Measurements from ENCODE around the gene NUDT2. TPM values are rescaled to one million over a fixed set of nuclear protein-coding genes. Genes with fewer than 3 reads are reported as not detected.

Gene NUDT2
- total RNA-seq, 4 donors from 2014 or later = 13.8 to 20.0 (median 14.7) TPM; not detected in 1

GRCh38 chr9:34382054-34382453, 52.7 kb downstream of the NUDT2 start:
- H3K27ac ChIP-seq = peak overlapping the region in 2 of 4 donors; percentile 81 to 85
- TF ChIP-seq CTCF (IDR thresholded peaks at IDR 0.05) (no peak), POLR2A (IDR thresholded peaks at IDR 0.05) (no peak)
- H3K4me3 ChIP-seq = peak overlapping the region in 1 of 4 donors; percentile 61
- no peaks in the 10 kb centered on the region for H3K27me3 ChIP-seq
- no peaks in the 10 kb centered on the region for H3K36me3 ChIP-seq
- H3K4me1 ChIP-seq = peaks cover 7 to 23% (median 15%) of the 10 kb centered on the region in 4 donors
- no peak for DNase-seq
- H3K9me3 ChIP-seq = no peaks in the 10 kb centered on the region

GRCh38 chr9:34382879-34383278, 53.5 kb downstream of the NUDT2 start:
- TF ChIP-seq POLR2A (IDR thresholded peaks at IDR 0.05) = no peak
- TF ChIP-seq CTCF (IDR thresholded peaks at IDR 0.05) = no peak
- Histone ChIP-seq H3K27ac (peak overlapping the region in 2 of 4 donors; percentile 56 to 77), H3K9me3 (no peaks in the 10 kb centered on the region), H3K4me1 (peaks cover 7 to 19% (median 12%) of the 10 kb centered on the region in 4 donors), H3K27me3 (no peaks in the 10 kb centered on the region), H3K4me3 (no peak overlapping the region), H3K36me3 (no peaks in the 10 kb centered on the region)
- DNase-seq = no peak

- Histone ChIP-seq H3K27me3 (no peaks in the 10 kb centered on the region), H3K4me1 (peaks cover 7 to 19% (median 12%) of the 10 kb centered on the region in 4 donors), H3K9me3 (no peaks in the 10 kb centered on the region), H3K36me3 (no peaks in the 10 kb centered on the region), H3K4me3 (no peak overlapping the region), H3K27ac (peak overlapping the region in 2 of 4 donors; percentile 56 to 77)
- DNase-seq = no peak
- TF ChIP-seq CTCF (IDR thresholded peaks at IDR 0.05) (no peak), POLR2A (IDR thresholded peaks at IDR 0.05) (no peak)
Measured at GRCh38 chr9:34383904-34384303, 54.5 kb downstream of the NUDT2 start.

GRCh38 chr9:34384368-34385165, 55.2 kb downstream of the NUDT2 start:
- H3K27ac ChIP-seq = peak overlapping the region in 1 of 4 donors; percentile 77
- TF ChIP-seq POLR2A (IDR thresholded peaks at IDR 0.05) = no peak
- no peak for TF ChIP-seq CTCF (IDR thresholded peaks at IDR 0.05)
- no peaks in the 10 kb centered on the region for H3K9me3 ChIP-seq
- H3K4me1 ChIP-seq = peaks cover 7 to 18% (median 11%) of the 10 kb centered on the region in 4 donors
- no peak for DNase-seq
- H3K36me3 ChIP-seq = no peaks in the 10 kb centered on the region
- H3K4me3 ChIP-seq = no peak overlapping the region
- H3K27me3 ChIP-seq = no peaks in the 10 kb centered on the region

- Histone ChIP-seq H3K27ac (no peak overlapping the region), H3K9me3 (no peaks in the 10 kb centered on the region), H3K27me3 (no peaks in the 10 kb centered on the region), H3K4me3 (no peak overlapping the region), H3K36me3 (no peaks in the 10 kb centered on the region), H3K4me1 (peaks cover 0 to 7% (median 3%) of the 10 kb centered on the region in 4 donors)
- no peak for DNase-seq
- TF ChIP-seq CTCF (IDR thresholded peaks at IDR 0.05) = no peak
Measured at GRCh38 chr9:34385561-34386230, 56.3 kb downstream of the NUDT2 start.
